ENCODE measurements around the gene SCML2. TPM values are rescaled to one million over a fixed set of nuclear protein-coding genes. Genes with fewer than 3 reads are reported as not detected.
A peak's percentile ranks its signal among the peaks of the same experiment; 100 is the strongest.
"Not testable (repeated sequence)": the region's sequence is repeated elsewhere in the genome, so short reads cannot be mapped to it uniquely, and the experiment has no call there.

Gene SCML2
- total RNA-seq, 1 donor from 2014 or later, result 7.6 TPM

GRCh38 chrX:18377796-18378195 is 23.3 kb upstream of the SCML2 start:
- Mint-ChIP-seq H3K4me3 (ENCODE audit: low read depth) (no peak overlapping the region), H3K27me3 (no peaks in the 10 kb centered on the region), H3K27ac (no peak overlapping the region), H3K36me3 (ENCODE audit: insufficient read depth) (no peaks in the 10 kb centered on the region), H3K9me3 (ENCODE audit: low read depth) (peaks cover 10% of the 10 kb centered on the region), H3K4me1 (ENCODE audit: low read depth) (no peaks in the 10 kb centered on the region)
- TF ChIP-seq CTCF (IDR thresholded peaks at IDR 0.05; ENCODE audit: unreplicated experiment), result peak; percentile 51
- no peak for DNase-seq (ENCODE audit: low spot score, unreplicated experiment)

GRCh38 chrX:18375131-18375805 is 20.8 kb upstream of the SCML2 start:
- DNase-seq (ENCODE audit: low spot score, unreplicated experiment); H3K36me3 Mint-ChIP-seq (ENCODE audit: insufficient read depth); H3K4me3 Mint-ChIP-seq (ENCODE audit: low read depth); H3K4me1 Mint-ChIP-seq (ENCODE audit: low read depth); H3K27ac Mint-ChIP-seq; H3K9me3 Mint-ChIP-seq (ENCODE audit: low read depth); H3K27me3 Mint-ChIP-seq: not testable (repeated sequence)

GRCh38 chrX:18369096-18369495 is 14.6 kb upstream of the SCML2 start:
- not testable (repeated sequence) for H3K27me3 Mint-ChIP-seq; DNase-seq (ENCODE audit: low spot score, unreplicated experiment); H3K4me3 Mint-ChIP-seq (ENCODE audit: low read depth); H3K4me1 Mint-ChIP-seq (ENCODE audit: low read depth); H3K36me3 Mint-ChIP-seq (ENCODE audit: insufficient read depth); H3K27ac Mint-ChIP-seq; H3K9me3 Mint-ChIP-seq (ENCODE audit: low read depth)

DNA sequence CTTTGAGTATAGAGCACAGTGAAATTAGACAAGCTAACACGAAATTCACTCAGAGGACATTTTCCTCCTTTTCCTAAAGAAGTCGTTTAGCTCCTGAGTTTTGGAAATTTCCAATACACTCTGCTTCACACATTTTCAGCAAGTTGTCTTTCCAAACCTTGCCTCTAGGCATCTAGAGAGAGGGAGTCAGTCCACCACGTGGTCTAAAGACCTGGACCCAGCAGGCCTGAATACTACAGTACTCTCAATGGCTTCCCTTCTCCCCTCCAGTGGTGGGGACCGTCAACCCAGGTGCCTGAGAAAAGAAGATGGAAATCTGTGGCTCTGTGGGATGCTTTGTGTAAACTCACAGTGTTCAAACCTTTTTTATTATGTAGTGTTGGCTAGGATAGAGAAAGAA is 13.9 kb upstream of the SCML2 start:
- Mint-ChIP-seq H3K27ac (no peak overlapping the region), H3K36me3 (ENCODE audit: insufficient read depth) (peaks cover 3% of the 10 kb centered on the region), H3K4me3 (ENCODE audit: low read depth) (no peak overlapping the region), H3K27me3 (peaks cover 3% of the 10 kb centered on the region), H3K9me3 (ENCODE audit: low read depth) (peaks cover 13% of the 10 kb centered on the region), H3K4me1 (ENCODE audit: low read depth) (no peaks in the 10 kb centered on the region)
- TF ChIP-seq CTCF (IDR thresholded peaks at IDR 0.05; ENCODE audit: unreplicated experiment), result no peak
- no peak for DNase-seq (ENCODE audit: low spot score, unreplicated experiment)

DNA sequence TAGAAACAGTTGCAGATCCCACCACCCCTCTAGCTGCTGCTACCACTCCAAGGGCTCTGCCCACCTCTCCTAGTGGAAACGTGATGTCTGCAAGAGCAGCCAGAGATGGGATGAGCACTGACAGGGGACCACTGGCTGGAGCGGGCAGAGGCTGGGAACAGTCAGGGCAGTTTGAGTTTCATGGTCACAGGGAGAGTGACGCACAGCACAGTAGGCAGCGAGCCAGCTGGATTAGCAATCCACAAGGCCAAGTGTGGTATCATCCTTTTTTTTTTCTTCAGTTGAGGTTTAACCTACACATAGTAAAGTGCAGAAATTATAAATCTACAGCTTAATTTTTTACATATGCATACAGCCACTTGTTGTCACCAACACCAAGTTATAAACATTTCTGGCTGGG is 6.4 kb upstream of the SCML2 start:
- H3K4me1 Mint-ChIP-seq (ENCODE audit: low read depth), result no peaks in the 10 kb centered on the region
- H3K27ac Mint-ChIP-seq, result no peak overlapping the region
- H3K36me3 Mint-ChIP-seq (ENCODE audit: insufficient read depth), result peaks cover 2% of the 10 kb centered on the region
- no peak for TF ChIP-seq CTCF (IDR thresholded peaks at IDR 0.05; ENCODE audit: unreplicated experiment)
- H3K27me3 Mint-ChIP-seq, result peaks cover 20% of the 10 kb centered on the region
- H3K4me3 Mint-ChIP-seq (ENCODE audit: low read depth), result no peak overlapping the region
- no peak for DNase-seq (ENCODE audit: low spot score, unreplicated experiment)
- peaks cover 23% of the 10 kb centered on the region for H3K9me3 Mint-ChIP-seq (ENCODE audit: low read depth)

DNA sequence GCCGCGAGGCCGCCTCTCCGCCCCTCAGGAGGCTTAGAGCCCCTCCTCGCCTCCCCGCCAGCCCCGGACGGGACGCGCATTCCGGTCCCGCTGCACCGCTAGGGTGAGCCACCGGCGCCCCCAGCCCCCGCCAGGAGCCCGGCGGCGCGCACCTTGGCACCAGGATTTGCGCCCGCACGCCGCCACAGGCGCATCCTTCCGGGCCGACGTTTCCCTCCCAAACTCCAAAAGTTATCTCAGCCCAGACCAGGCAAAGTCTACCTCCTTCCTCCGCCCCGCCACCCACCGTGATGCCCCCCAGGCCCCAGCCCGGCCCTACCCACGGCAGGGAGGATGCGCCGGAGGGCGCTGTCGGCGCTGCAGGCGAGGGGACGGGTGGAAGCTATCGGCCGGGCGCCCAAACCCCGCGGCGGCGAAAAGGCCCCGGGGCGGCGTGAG is 538 bp downstream of the SCML2 start:
- peak; percentile 37 for DNase-seq (ENCODE audit: low spot score, unreplicated experiment)
- Mint-ChIP-seq H3K36me3 (ENCODE audit: insufficient read depth) (no peaks in the 10 kb centered on the region), H3K4me1 (ENCODE audit: low read depth) (peaks cover 9% of the 10 kb centered on the region), H3K27ac (no peak overlapping the region), H3K4me3 (ENCODE audit: low read depth) (peak overlapping the region; percentile 79), H3K27me3 (peaks cover 15% of the 10 kb centered on the region), H3K9me3 (ENCODE audit: low read depth) (peaks cover 11% of the 10 kb centered on the region)
- peak; percentile 36 for TF ChIP-seq CTCF (IDR thresholded peaks at IDR 0.05; ENCODE audit: unreplicated experiment)
